Sigmoid colon (tissue), 4 donors: ENCODE data around the gene SLC16A7.

Experiments
- CTCF ChIP-seq, 4 experiments: fragments of 450-650 bp in 3 of 4; fragments of 200-600 bp in 1 of 4; IDR thresholded peaks; one replicate each; pipeline ENCODE4 v1.5.1; 2016 to 2019; ENCODE audit warnings: antibody characterized with exemption in 4 of 4, mild to moderate bottlenecking in 3 of 4, moderate library complexity in 2 of 4
- EP300 ChIP-seq, 4 donors: sonication (generic); formaldehyde crosslinking; IDR thresholded peaks; one replicate each; pipeline ENCODE4 v1.6.1; 2017; ENCODE audit warnings: antibody characterized with exemption in 4 of 4
- POLR2A ChIP-seq, 2 donors: fragments of 450-650 bp; IDR thresholded peaks; one replicate each; pipeline ENCODE4 v1.6.1; 2016; ENCODE audit warnings: antibody characterized with exemption in 2 of 2, mild to moderate bottlenecking in 2 of 2, moderate library complexity in 2 of 2
- POLR2AphosphoS5 ChIP-seq, 4 donors: sonication (generic); formaldehyde crosslinking; IDR thresholded peaks; one replicate each; pipeline ENCODE4 v1.6.1; 2017; ENCODE audit warnings: antibody characterized with exemption in 4 of 4

- no peak for TF ChIP-seq CTCF (IDR thresholded peaks at IDR 0.05)
- no peak for TF ChIP-seq POLR2A (IDR thresholded peaks at IDR 0.05)
- TF ChIP-seq POLR2AphosphoS5 (IDR thresholded peaks at IDR 0.05) = no peak
- TF ChIP-seq EP300 (IDR thresholded peaks at IDR 0.05) = no peak
Measured at GRCh38 chr12:59724011-59724695, 128.3 kb downstream of the SLC16A7 start.
